K562 (cell line): ENCODE measurements around the gene CCDC85A. TPM values are rescaled to one million over a fixed set of nuclear protein-coding genes. Genes with fewer than 3 reads are reported as not detected.

Source experiments
- ATAC-seq: fragments of 200-7000 bp; cut with Tn5 transposase; 3 replicates; pipeline ENCODE4 v1.9.1; 2020; ENCODE audit warnings: moderate library complexity
- BruUV-seq: library from RNA; stranded (reverse); fragments of 400-500 nt; replicated peaks from 2 replicates; lab custom pipeline; 2021; lab: Mats Ljungman, UMichigan
- CTCF ChIA-PET: fragments of 300-600 bp; formaldehyde crosslinking; extraction: SDS; loops from one replicate; lab custom pipeline; 2021; ENCODE audit warnings: low intra/inter-chr PET ratio; lab: Yijun Ruan, JAX
- POLR2A ChIA-PET: fragments of 300-600, 350-650 bp; sonication (Branson Sonifier 250); formaldehyde crosslinking; extraction: SDS; loops from one replicate; lab custom pipeline; 2021; ENCODE audit warnings: antibody characterized with exemption, inconsistent platforms; lab: Yijun Ruan, JAX
- DNase-seq, 4 experiments: peaks; one replicate each; pipeline versions ENCODE4 v3.0.0 to v3.0.0-alpha.2; 2011 to 2018; ENCODE audit warnings: low spot score in 3 of 4, mixed read lengths in 3 of 4; ENCODE audit errors: extremely low read depth in 1 of 4
- FAIRE-seq: peaks from 2 replicates; lab custom pipeline; 2011; peaks lifted over from hg19 to GRCh38; lab: Jason Lieb, UNC
- H2AFZ ChIP-seq: 2 replicates; pipeline ENCODE4 v1.6.0; 2011; ENCODE audit warnings: low read depth, low read length, control low read depth, inconsistent platforms
- H3K27ac ChIP-seq: fragments of 200-600 bp; 3 replicates; pipeline ENCODE4 v1.8.0; 2011; ENCODE audit warnings: low read depth, mild to moderate bottlenecking, control low read depth, inconsistent platforms, low read length, moderate library complexity, mixed read lengths; ENCODE audit errors: extremely low read depth
- H3K27me3 ChIP-seq, 2 experiments: fragments of 300-600 bp in 1 of 2; 2 replicates in 1 of 2; 3 replicates in 1 of 2; pipeline versions ENCODE4 v1.6.0 to v1.8.0; 2011; ENCODE audit warnings: inconsistent platforms in 2 of 2, low read length in 2 of 2, mild to moderate bottlenecking in 1 of 2, mixed read lengths in 1 of 2, moderate library complexity in 1 of 2; ENCODE audit not compliant: control insufficient read depth in 2 of 2, insufficient read depth in 2 of 2
- H3K36me3 ChIP-seq: fragments of 300-600 bp; 3 replicates; pipeline ENCODE4 v1.8.0; 2011; ENCODE audit warnings: mild to moderate bottlenecking, low read length, inconsistent platforms; ENCODE audit not compliant: control insufficient read depth, insufficient read depth
- H3K4me1 ChIP-seq, 2 experiments: fragments of 200-600 bp in 1 of 2; replicated peaks in 1 of 2; 2 replicates in 1 of 2; 3 replicates in 1 of 2; pipeline versions ENCODE4 v1.5.1 to v1.8.0; 2011; ENCODE audit warnings: inconsistent platforms in 2 of 2, low read length in 2 of 2, mild to moderate bottlenecking in 1 of 2, mixed read lengths in 1 of 2, moderate library complexity in 1 of 2; ENCODE audit not compliant: control insufficient read depth in 2 of 2, insufficient read depth in 2 of 2
- H3K4me2 ChIP-seq: 2 replicates; pipeline ENCODE4 v1.6.1; 2011; ENCODE audit warnings: low read length, control low read depth, inconsistent platforms, mixed read lengths; ENCODE audit not compliant: insufficient read depth
- H3K4me3 ChIP-seq: fragments of 200-600 bp; sonication (generic), shearing (Covaris generic); 2 replicates; pipeline ENCODE4 v1.5.1; 2016; ENCODE audit warnings: control low read depth, inconsistent platforms
- H3K79me2 ChIP-seq: fragments of 200-600 bp; 3 replicates; pipeline ENCODE4 v1.8.0; 2011; ENCODE audit warnings: low read length, inconsistent platforms; ENCODE audit not compliant: control insufficient read depth, insufficient read depth
- H3K9ac ChIP-seq, 2 experiments: 2 replicates each; pipeline versions ENCODE4 v1.6.0 to v1.6.1; 2011; ENCODE audit warnings: low read depth in 2 of 2, low read length in 2 of 2, control low read depth in 1 of 2, inconsistent platforms in 1 of 2, mild to moderate bottlenecking in 1 of 2, mixed read lengths in 1 of 2; ENCODE audit not compliant: insufficient read depth in 1 of 2
- H3K9me1 ChIP-seq: one replicate; pipeline ENCODE4 v1.6.0; 2011; ENCODE audit warnings: inconsistent platforms, mild to moderate bottlenecking, low read length, moderate library complexity; ENCODE audit not compliant: control insufficient read depth, insufficient read depth
- H3K9me3 ChIP-seq: replicated peaks from 2 replicates; pipeline ENCODE4 v1.5.1; 2011; ENCODE audit warnings: low read depth, low read length, inconsistent platforms; ENCODE audit not compliant: control insufficient read depth, insufficient read depth
- H4K20me1 ChIP-seq: replicated peaks from 2 replicates; pipeline ENCODE4 v1.6.1; 2011; ENCODE audit warnings: low read length, inconsistent platforms, mixed read lengths; ENCODE audit not compliant: control insufficient read depth, insufficient read depth
- BHLHE40 ChIP-seq: IDR thresholded peaks from 2 replicates; pipeline ENCODE4 v1.6.1; 2011; ENCODE audit warnings: low read length, improper control_type of control experiment
- ELF2 ChIP-seq: fragments of 250-450 bp; sonication (Bioruptor Pico); IDR thresholded peaks from 2 replicates; pipeline ENCODE4 v1.5.0; 2021; ENCODE audit warnings: mild to moderate bottlenecking
- GABPB1 ChIP-seq: sonication (generic); formaldehyde crosslinking; IDR thresholded peaks from 2 replicates; pipeline ENCODE4 v1.8.0; 2022; ENCODE audit warnings: mild to moderate bottlenecking, missing genetic modification reagents
- GATA2 ChIP-seq: sonication (generic); formaldehyde crosslinking; IDR thresholded peaks from 2 replicates; pipeline ENCODE4 v1.4.0; 2020; ENCODE audit warnings: mild to moderate bottlenecking, missing genetic modification reagents
- HOXB6 ChIP-seq: fragments of 250-450 bp; sonication (Bioruptor Pico); IDR thresholded peaks from 2 replicates; pipeline ENCODE4 v1.5.1; 2022; ENCODE audit warnings: mild to moderate bottlenecking, borderline replicate concordance
- NELFE ChIP-seq: IDR thresholded peaks from 2 replicates; pipeline ENCODE4 v1.6.1; 2011; ENCODE audit warnings: mild to moderate bottlenecking; ENCODE audit not compliant: insufficient read depth, insufficient read length
- NR3C1 ChIP-seq: sonication (generic); formaldehyde crosslinking; IDR thresholded peaks from 2 replicates; pipeline ENCODE4 v1.8.1; 2022; ENCODE audit warnings: missing genetic modification reagents
- PML ChIP-seq: IDR thresholded peaks from 2 replicates; pipeline ENCODE4 v1.6.1; 2012; ENCODE audit warnings: low read length, inconsistent platforms
- RUNX1 ChIP-seq: sonication (generic); IDR thresholded peaks from 2 replicates; pipeline ENCODE4 v1.6.1; 2016; ENCODE audit warnings: antibody characterized with exemption, low read depth
- ZNF232 ChIP-seq: sonication (generic); formaldehyde crosslinking; IDR thresholded peaks from 2 replicates; pipeline ENCODE4 v1.8.0; 2022; ENCODE audit warnings: mild to moderate bottlenecking, missing genetic modification reagents
- ZNF253 ChIP-seq: fragments of 250-450 bp; sonication (Bioruptor Pico); conservative IDR thresholded peaks from 2 replicates; pipeline ENCODE4 v1.6.1; 2021; ENCODE audit warnings: mild to moderate bottlenecking
- ZNF785 ChIP-seq: fragments of 250-450 bp; sonication (Bioruptor Pico); IDR thresholded peaks from 2 replicates; pipeline ENCODE4 v1.4.0; 2020; ENCODE audit warnings: mild to moderate bottlenecking
- ZSCAN29 ChIP-seq: fragments of 450-650 bp; IDR thresholded peaks from 2 replicates; pipeline ENCODE4 v1.6.1; 2017
- WGBS: fragments of 100-300 bp; shearing (Covaris generic); methylation state at CpG from one replicate; pipeline ENCODE4 v1.1.6; 2016; ENCODE audit warnings: low coverage, mixed read lengths; ENCODE audit not compliant: insufficient coverage; ENCODE audit errors: missing lambda C conversion rate; 5-methylcytosine and 5-hydroxymethylcytosine counted together
- in situ Hi-C: fragments of 300-500 bp; cut with MboI; formaldehyde crosslinking; loops from 4 replicates; pipeline ENCODE4 v1.15.0; 2018; ENCODE audit warnings: inconsistent platforms, mixed read lengths
- intact Hi-C: fragments of 100-400 bp; cut with micrococcal nuclease; formaldehyde crosslinking; loops from 2 replicates; pipeline ENCODE4 v1.14.2; 2022
- polyA plus RNA-seq, 8 experiments: library from polyadenylated mRNA; depleted of rRNA in 4 of 8; stranded (reverse) in 5 of 8; unstranded in 3 of 8; fragments of >200 nt; fragmentation: Nextera tagmentation in 2 of 8; fragmentation: Illumina TruSeq in 1 of 8; extraction: Ambion mirVana in 2 of 8; extraction: Trizol in 1 of 8; gene quantifications; 2 replicates each; pipeline versions ENCODE4 v1.2.1 to v1.2.3, GENCODE V29; 2011 to 2014; ENCODE audit warnings: inconsistent platforms in 1 of 8, missing spikeins in 1 of 8
- total RNA-seq, 7 experiments: library from RNA; depleted of rRNA in 6 of 7; stranded (reverse); fragments of >200 nt in 6 of 7; fragmentation: Illumina TruSeq in 2 of 7; extraction: Trizol in 2 of 7; gene quantifications; 2 replicates each; pipeline versions ENCODE4 v1.2.1 to v1.2.3, GENCODE V29; 2011 to 2021; ENCODE audit warnings: low replicate concordance in 1 of 7
- TF ChIP-seq, protein P1 (sequence below): fragments of 250-450 bp; sonication (Bioruptor Pico); IDR thresholded peaks from 2 replicates; pipeline ENCODE4 v1.4.0; 2020

The CCDC85A gene
- total and polyA plus RNA-seq, 9 of the 15 experiments (the other 6 are each of a cell fraction or from before 2014, with no cell fraction given): 0.03 to 0.14 (median 0.10) TPM; not detected in 5

GRCh38 chr2:56337342-56337741 lies 153.6 kb downstream of the CCDC85A start:
- H3K9ac ChIP-seq: no peak overlapping the region
- no peaks in the 10 kb centered on the region for H3K79me2 ChIP-seq
- no TSS peak for BruUV-seq
- H3K36me3 ChIP-seq: no peaks in the 10 kb centered on the region
- TF ChIP-seq GATA2 (no peak), GABPB1 (CRISPR knock-in tag) (no peak)
- POLR2A ChIA-PET: no interaction called here
- no peak for ATAC-seq
- no peak overlapping the region for H3K4me2 ChIP-seq
- no peaks in the 10 kb centered on the region for H3K9me1 ChIP-seq
- no peak overlapping the region for H3K27ac ChIP-seq
- no peak for FAIRE-seq
- no peaks in the 10 kb centered on the region for H3K4me1 ChIP-seq
- intact Hi-C loops: no loop called here
- no peaks in the 10 kb centered on the region for H3K27me3 ChIP-seq
- no peak overlapping the region for H2AFZ ChIP-seq
- no peak overlapping the region for H3K4me3 ChIP-seq
- in situ Hi-C loops: no loop called here
- CTCF ChIA-PET: no interaction called here
- DNase-seq: no peak
- WGBS: 0% methylated on average over 3 of the region's 3 CpGs
- no peaks in the 10 kb centered on the region for H4K20me1 ChIP-seq
- no peaks in the 10 kb centered on the region for H3K9me3 ChIP-seq

DNA sequence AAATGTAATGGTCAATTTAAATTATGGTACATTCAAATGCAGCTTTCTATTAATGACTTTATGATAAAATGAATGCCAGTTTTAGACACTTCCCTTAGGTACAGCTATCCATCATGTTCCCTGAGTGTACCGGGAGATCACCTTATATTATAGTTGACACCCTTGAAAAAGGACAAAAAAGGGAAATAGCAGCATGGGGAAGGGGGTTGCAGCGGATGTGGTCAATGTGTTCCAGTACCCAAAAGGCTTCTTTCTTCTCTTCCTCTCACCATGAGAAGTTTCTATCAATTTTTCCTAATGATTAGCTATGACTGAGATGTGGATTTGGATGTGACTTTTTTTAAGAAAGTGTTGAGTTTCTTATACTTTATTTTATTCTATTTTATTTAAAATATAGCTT lies 154.4 kb downstream of the CCDC85A start:
- FAIRE-seq: no peak
- no peak overlapping the region for H3K4me3 ChIP-seq
- no peak for ATAC-seq
- in situ Hi-C loops: no loop called here
- POLR2A ChIA-PET: no interaction called here
- WGBS: 0% methylated on average over 2 of the region's 2 CpGs
- no peaks in the 10 kb centered on the region for H3K79me2 ChIP-seq
- H3K9me3 ChIP-seq: no peaks in the 10 kb centered on the region
- no peaks in the 10 kb centered on the region for H3K36me3 ChIP-seq
- intact Hi-C loops: no loop called here
- no peak overlapping the region for H3K9ac ChIP-seq
- no peaks in the 10 kb centered on the region for H3K4me1 ChIP-seq
- no peak overlapping the region for H3K4me2 ChIP-seq
- DNase-seq: no peak
- H3K27me3 ChIP-seq: no peaks in the 10 kb centered on the region
- H4K20me1 ChIP-seq: no peaks in the 10 kb centered on the region
- no peak overlapping the region for H3K27ac ChIP-seq
- CTCF ChIA-PET: no interaction called here
- H2AFZ ChIP-seq: no peak overlapping the region
- no peaks in the 10 kb centered on the region for H3K9me1 ChIP-seq
- BruUV-seq: no TSS peak
- TF ChIP-seq BHLHE40: no peak
- TF ChIP-seq ZNF785 (CRISPR knock-in tag): no peak
- no peak for TF ChIP-seq ZNF232
- TF ChIP-seq NELFE: no peak
- no peak for TF ChIP-seq ZSCAN29
- TF ChIP-seq HOXB6 (CRISPR knock-in tag): no peak
- no peak for TF ChIP-seq PML
- TF ChIP-seq NR3C1 (CRISPR knock-in tag): no peak
- TF ChIP-seq ELF2 (CRISPR knock-in tag): no peak
- no peak for TF ChIP-seq ZNF253 (CRISPR knock-in tag)
- TF ChIP-seq, protein P1, sequence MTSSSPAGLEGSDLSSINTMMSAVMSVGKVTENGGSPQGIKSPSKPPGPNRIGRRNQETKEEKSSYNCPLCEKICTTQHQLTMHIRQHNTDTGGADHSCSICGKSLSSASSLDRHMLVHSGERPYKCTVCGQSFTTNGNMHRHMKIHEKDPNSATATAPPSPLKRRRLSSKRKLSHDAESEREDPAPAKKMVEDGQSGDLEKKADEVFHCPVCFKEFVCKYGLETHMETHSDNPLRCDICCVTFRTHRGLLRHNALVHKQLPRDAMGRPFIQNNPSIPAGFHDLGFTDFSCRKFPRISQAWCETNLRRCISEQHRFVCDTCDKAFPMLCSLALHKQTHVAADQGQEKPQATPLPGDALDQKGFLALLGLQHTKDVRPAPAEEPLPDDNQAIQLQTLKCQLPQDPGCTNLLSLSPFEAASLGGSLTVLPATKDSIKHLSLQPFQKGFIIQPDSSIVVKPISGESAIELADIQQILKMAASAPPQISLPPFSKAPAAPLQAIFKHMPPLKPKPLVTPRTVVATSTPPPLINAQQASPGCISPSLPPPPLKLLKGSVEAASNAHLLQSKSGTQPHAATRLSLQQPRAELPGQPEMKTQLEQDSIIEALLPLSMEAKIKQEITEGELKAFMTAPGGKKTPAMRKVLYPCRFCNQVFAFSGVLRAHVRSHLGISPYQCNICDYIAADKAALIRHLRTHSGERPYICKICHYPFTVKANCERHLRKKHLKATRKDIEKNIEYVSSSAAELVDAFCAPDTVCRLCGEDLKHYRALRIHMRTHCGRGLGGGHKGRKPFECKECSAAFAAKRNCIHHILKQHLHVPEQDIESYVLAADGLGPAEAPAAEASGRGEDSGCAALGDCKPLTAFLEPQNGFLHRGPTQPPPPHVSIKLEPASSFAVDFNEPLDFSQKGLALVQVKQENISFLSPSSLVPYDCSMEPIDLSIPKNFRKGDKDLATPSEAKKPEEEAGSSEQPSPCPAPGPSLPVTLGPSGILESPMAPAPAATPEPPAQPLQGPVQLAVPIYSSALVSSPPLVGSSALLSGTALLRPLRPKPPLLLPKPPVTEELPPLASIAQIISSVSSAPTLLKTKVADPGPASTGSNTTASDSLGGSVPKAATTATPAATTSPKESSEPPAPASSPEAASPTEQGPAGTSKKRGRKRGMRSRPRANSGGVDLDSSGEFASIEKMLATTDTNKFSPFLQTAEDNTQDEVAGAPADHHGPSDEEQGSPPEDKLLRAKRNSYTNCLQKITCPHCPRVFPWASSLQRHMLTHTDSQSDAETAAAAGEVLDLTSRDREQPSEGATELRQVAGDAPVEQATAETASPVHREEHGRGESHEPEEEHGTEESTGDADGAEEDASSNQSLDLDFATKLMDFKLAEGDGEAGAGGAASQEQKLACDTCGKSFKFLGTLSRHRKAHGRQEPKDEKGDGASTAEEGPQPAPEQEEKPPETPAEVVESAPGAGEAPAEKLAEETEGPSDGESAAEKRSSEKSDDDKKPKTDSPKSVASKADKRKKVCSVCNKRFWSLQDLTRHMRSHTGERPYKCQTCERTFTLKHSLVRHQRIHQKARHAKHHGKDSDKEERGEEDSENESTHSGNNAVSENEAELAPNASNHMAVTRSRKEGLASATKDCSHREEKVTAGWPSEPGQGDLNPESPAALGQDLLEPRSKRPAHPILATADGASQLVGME (CRISPR knock-in tag): no peak
- no peak for TF ChIP-seq RUNX1
